ENCODE results near the gene ASB10.

DNA sequence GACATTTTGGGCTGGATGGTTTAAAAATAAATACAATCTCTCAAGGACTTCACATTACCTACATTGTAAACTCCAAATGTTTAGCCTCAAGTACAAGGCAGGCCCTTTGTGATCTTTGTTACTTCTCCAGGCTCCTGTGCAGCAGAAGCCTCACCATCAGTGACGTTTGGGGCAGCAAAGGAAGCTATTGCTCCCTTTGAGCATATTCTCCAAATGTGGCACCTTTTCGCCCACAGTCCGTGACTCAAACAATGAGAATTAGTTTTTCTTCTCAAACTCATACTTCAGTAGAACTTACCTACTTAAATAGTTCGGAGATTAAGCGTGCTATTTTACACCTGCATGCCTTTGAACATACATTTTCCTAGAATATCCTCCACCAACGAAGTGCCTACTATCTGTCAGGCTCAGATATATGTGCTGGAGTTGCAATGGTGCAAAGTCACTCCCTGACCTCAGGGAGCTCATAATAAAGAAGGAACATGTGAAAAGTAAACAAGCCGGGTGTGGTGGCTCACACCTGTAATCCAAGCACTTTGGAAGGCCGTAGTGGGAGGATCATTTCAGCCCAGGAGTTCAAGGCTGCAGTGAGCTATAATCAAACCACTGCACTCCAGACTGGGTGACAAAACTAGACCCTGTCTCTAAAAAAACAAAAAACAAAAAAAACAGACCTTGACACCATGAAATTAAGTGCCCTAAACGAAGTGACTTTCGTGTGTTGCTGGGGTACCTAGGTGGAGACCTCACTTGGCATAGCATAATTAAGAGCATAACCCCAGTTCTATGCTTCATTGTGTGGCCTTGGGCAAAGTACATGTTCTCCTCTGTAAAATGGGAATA is 41.2 kb upstream of the ASB10 start:
- TF ChIP-seq, protein P1, sequence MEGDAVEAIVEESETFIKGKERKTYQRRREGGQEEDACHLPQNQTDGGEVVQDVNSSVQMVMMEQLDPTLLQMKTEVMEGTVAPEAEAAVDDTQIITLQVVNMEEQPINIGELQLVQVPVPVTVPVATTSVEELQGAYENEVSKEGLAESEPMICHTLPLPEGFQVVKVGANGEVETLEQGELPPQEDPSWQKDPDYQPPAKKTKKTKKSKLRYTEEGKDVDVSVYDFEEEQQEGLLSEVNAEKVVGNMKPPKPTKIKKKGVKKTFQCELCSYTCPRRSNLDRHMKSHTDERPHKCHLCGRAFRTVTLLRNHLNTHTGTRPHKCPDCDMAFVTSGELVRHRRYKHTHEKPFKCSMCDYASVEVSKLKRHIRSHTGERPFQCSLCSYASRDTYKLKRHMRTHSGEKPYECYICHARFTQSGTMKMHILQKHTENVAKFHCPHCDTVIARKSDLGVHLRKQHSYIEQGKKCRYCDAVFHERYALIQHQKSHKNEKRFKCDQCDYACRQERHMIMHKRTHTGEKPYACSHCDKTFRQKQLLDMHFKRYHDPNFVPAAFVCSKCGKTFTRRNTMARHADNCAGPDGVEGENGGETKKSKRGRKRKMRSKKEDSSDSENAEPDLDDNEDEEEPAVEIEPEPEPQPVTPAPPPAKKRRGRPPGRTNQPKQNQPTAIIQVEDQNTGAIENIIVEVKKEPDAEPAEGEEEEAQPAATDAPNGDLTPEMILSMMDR (IDR thresholded peaks at IDR 0.05; ENCODE audit: borderline replicate concordance, extremely low read depth, low read length, poor library complexity, severe bottlenecking), result no peak
- TF ChIP-seq EZH2 (IDR thresholded peaks at IDR 0.05; ENCODE audit: borderline replicate concordance, low read depth, low read length, severe bottlenecking), result no peak

Data from DND-41 (cell line).